ENCODE measurements around the gene KEL. TPM values are rescaled to one million over a fixed set of nuclear protein-coding genes. Genes with fewer than 3 reads are reported as not detected.

Gene KEL
- total and polyA plus RNA-seq, 2 of the 4 experiments (the other 2 are of a cell fraction): 0.03 TPM; not detected in 1

DNA sequence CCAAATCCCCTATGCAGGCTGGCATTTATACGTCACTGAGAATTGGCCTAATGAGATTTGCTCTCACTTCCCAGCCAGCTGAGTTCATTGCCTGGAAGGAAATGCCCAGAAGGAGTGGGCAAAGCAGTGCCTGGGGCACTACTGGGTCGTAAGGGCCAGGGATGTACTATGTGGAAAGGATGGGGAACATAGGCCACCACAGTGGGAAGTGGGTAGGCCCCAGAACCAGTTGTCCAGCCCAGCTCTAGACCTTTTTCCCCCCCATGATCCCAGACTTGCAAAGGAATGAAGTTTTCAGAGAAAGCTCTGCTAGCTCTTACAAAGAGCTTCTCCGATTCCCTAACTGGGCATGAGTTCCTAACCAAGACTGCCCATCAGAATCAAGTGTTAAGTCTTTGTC, 42.5 kb downstream of the KEL start:
- WGBS, 2 experiments (ENCODE audit: extremely low coverage in 2 of 2, insufficient read length in 1 of 2): no CpG with 5 or more reads among the region's 3 CpGs
- Histone ChIP-seq H2BK20ac (ENCODE audit: low read depth, low read length) (no peak overlapping the region), H2BK120ac (ENCODE audit: low read depth, low read length) (no peak overlapping the region), H3K9me1 (ENCODE audit: insufficient read depth, low read length) (no peaks in the 10 kb centered on the region), H3K14ac (replicated peaks; ENCODE audit: low read depth, low read length) (no peak overlapping the region), H3K27ac (ENCODE audit: insufficient read depth, low read length) (no peak overlapping the region), H2AFZ (replicated peaks; ENCODE audit: low read length, poor library complexity) (no peak overlapping the region), H2AK5ac (ENCODE audit: low read depth, low read length) (no peak overlapping the region), H4K20me1 (ENCODE audit: insufficient read depth, low read length) (no peaks in the 10 kb centered on the region), H4K91ac (ENCODE audit: insufficient read depth, low read depth, low read length) (no peak overlapping the region), H3K18ac (ENCODE audit: low read depth, low read length) (no peak overlapping the region), H3K27me3 (ENCODE audit: control insufficient read depth, insufficient read depth, low read length) (no peaks in the 10 kb centered on the region), H4K8ac (ENCODE audit: low read depth in 2 of 2, low read length in 2 of 2) (no peak overlapping the region), H3K4me3 (ENCODE audit: insufficient read depth, low read depth, low read length) (no peak overlapping the region), H2BK15ac (ENCODE audit: low read depth, low read length) (no peak overlapping the region), H3K4me1 (ENCODE audit: control insufficient read depth, insufficient read depth, low read length) (no peaks in the 10 kb centered on the region), H3K36me3 (ENCODE audit: control insufficient read depth, insufficient read depth, low read length) (no peaks in the 10 kb centered on the region), H3K23ac (ENCODE audit: low read depth, low read length) (no peak overlapping the region), H3K56ac (ENCODE audit: extremely low read depth, insufficient read depth, low read length) (no peak overlapping the region), H3K4me2 (ENCODE audit: low read depth, low read length) (no peak overlapping the region), H3K79me1 (ENCODE audit: low read depth in 1 of 2, low read length in 2 of 2) (no peaks in the 10 kb centered on the region), H3K9me3 (ENCODE audit: control insufficient read depth, insufficient read depth, low read length) (no peaks in the 10 kb centered on the region; the same call in 1 of the 2 replicates), H2AK9ac (replicated peaks; ENCODE audit: low read depth, low read length, poor library complexity) (no peak overlapping the region), H3K4ac (ENCODE audit: low read depth, low read length) (no peak overlapping the region), H4K5ac (ENCODE audit: low read depth, low read length) (no peak overlapping the region), H2BK5ac (ENCODE audit: low read depth, low read length, poor library complexity, severe bottlenecking) (no peak overlapping the region), H3K9ac (ENCODE audit: low read depth, low read length) (no peak overlapping the region)
- in situ Hi-C loops (cut with MboI; ENCODE audit: low sequenced_read_pairs): no loop called here
- CTCF ChIA-PET: no interaction called here
- dilution Hi-C loops (cut with HindIII; ENCODE audit: low sequenced_read_pairs, unreplicated experiment): no loop called here
- intact Hi-C loops (cut with micrococcal nuclease): no loop called here
- POLR2A ChIA-PET (ENCODE audit: unreplicated experiment): no interaction called here
- BruUV-seq (replicated peaks): no TSS peak
- DNase-seq (no peak), ATAC-seq (ENCODE audit: low read depth) (no peak)
- TF ChIP-seq FOS (IDR thresholded peaks at IDR 0.05; ENCODE audit: low read depth, low read length) (no peak), MAZ (IDR thresholded peaks at IDR 0.05; ENCODE audit: borderline replicate concordance, low read depth, low read length) (no peak), MXI1 (IDR thresholded peaks at IDR 0.05; ENCODE audit: borderline replicate concordance, low read depth, low read length) (no peak)
- TF ChIP-seq, protein P1, sequence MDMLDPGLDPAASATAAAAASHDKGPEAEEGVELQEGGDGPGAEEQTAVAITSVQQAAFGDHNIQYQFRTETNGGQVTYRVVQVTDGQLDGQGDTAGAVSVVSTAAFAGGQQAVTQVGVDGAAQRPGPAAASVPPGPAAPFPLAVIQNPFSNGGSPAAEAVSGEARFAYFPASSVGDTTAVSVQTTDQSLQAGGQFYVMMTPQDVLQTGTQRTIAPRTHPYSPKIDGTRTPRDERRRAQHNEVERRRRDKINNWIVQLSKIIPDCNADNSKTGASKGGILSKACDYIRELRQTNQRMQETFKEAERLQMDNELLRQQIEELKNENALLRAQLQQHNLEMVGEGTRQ (IDR thresholded peaks at IDR 0.05; ENCODE audit: low read depth, low read length): no peak
- TF ChIP-seq, protein P2, sequence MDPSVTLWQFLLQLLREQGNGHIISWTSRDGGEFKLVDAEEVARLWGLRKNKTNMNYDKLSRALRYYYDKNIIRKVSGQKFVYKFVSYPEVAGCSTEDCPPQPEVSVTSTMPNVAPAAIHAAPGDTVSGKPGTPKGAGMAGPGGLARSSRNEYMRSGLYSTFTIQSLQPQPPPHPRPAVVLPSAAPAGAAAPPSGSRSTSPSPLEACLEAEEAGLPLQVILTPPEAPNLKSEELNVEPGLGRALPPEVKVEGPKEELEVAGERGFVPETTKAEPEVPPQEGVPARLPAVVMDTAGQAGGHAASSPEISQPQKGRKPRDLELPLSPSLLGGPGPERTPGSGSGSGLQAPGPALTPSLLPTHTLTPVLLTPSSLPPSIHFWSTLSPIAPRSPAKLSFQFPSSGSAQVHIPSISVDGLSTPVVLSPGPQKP (IDR thresholded peaks at IDR 0.05; ENCODE audit: borderline replicate concordance, low read depth, low read length): no peak
